Effector memory CD8-positive, alpha-beta T cell (primary cell): ENCODE measurements around the gene DBF4B.

ENCODE experiments used
- ATAC-seq: fragments of 150-1000 bp; cut with Tn5 transposase; replicated peaks from 2 replicates; pipeline ENCODE4 v1.10.0; 2021; ENCODE audit warnings: mild to moderate bottlenecking, moderate library complexity
- DNase-seq, 3 experiments: peaks; one replicate each; pipeline ENCODE4 v3.0.0; 2021
- H3K27ac Mint-ChIP-seq, 2 donors: one replicate each; pipeline ENCODE4 v1.8.0; 2022; ENCODE audit warnings: mild to moderate bottlenecking in 2 of 2, mixed read lengths in 2 of 2, moderate library complexity in 2 of 2
- H3K27me3 Mint-ChIP-seq, 2 donors: one replicate each; pipeline ENCODE4 v1.8.0; 2022; ENCODE audit warnings: mixed read lengths in 2 of 2
- H3K36me3 Mint-ChIP-seq: one replicate; pipeline ENCODE4 v1.8.0; 2022; ENCODE audit warnings: mild to moderate bottlenecking, moderate library complexity, mixed read lengths; ENCODE audit not compliant: insufficient read depth
- H3K4me1 Mint-ChIP-seq, 2 donors: one replicate each; pipeline ENCODE4 v1.8.0; 2022; ENCODE audit warnings: low read depth in 2 of 2, mixed read lengths in 2 of 2
- H3K4me3 Mint-ChIP-seq, 2 donors: one replicate each; pipeline ENCODE4 v1.8.0; 2022; ENCODE audit warnings: mild to moderate bottlenecking in 2 of 2, mixed read lengths in 2 of 2, moderate library complexity in 2 of 2
- H3K9me3 Mint-ChIP-seq, 2 donors: one replicate each; pipeline ENCODE4 v1.8.0; 2022; ENCODE audit warnings: mixed read lengths in 2 of 2

Gene DBF4B

DNA sequence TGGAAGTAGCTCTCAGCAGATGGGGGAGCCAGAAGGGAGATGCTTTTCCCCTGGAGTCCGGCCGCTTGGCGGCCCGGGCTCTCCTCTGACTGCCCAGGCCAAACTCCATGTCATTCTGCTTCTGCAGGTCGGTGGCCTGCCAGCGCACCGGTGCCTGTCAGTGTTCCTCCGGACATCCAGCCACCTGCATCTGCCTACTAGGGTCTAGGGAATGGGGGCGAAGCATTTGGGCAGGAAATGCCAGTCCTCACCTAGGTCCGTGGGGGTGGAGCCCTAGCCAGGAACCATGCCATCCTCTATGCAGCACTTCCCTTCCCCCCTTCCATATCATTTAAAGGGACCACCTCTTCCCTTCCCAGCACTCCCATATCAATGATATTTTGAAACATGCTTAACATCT is 87.5 kb downstream of the DBF4B start:
- H3K4me3 Mint-ChIP-seq, result no peak overlapping the region
- ATAC-seq, result no peak
- no peaks in the 10 kb centered on the region for H3K36me3 Mint-ChIP-seq
- no peaks in the 10 kb centered on the region for H3K9me3 Mint-ChIP-seq
- no peak overlapping the region for H3K27ac Mint-ChIP-seq
- DNase-seq, result no peak
- peaks cover 0 to 39% of the 10 kb centered on the region in 2 donors for H3K27me3 Mint-ChIP-seq
- H3K4me1 Mint-ChIP-seq, result no peaks in the 10 kb centered on the region

GRCh38 chr17:44796731-44797130 is 88.3 kb downstream of the DBF4B start:
- Mint-ChIP-seq H3K27ac (no peak overlapping the region), H3K36me3 (no peaks in the 10 kb centered on the region)
- ATAC-seq, result no peak

GRCh38 chr17:44797802-44798201 is 89.3 kb downstream of the DBF4B start:
- DNase-seq (no peak), ATAC-seq (no peak)
- Mint-ChIP-seq H3K9me3 (no peaks in the 10 kb centered on the region), H3K27me3 (peaks cover 0 to 39% of the 10 kb centered on the region in 2 donors), H3K4me3 (no peak overlapping the region), H3K27ac (no peak overlapping the region), H3K36me3 (no peaks in the 10 kb centered on the region), H3K4me1 (no peaks in the 10 kb centered on the region)

More at GRCh38 chr17:44796731-44797130, 88.3 kb downstream of the DBF4B start:
- H3K4me1 Mint-ChIP-seq, result no peaks in the 10 kb centered on the region
- DNase-seq, result no peak
- no peak overlapping the region for H3K4me3 Mint-ChIP-seq
- peaks cover 0 to 39% of the 10 kb centered on the region in 2 donors for H3K27me3 Mint-ChIP-seq
- no peaks in the 10 kb centered on the region for H3K9me3 Mint-ChIP-seq

- no peak overlapping the region for H3K27ac Mint-ChIP-seq
- H3K4me3 Mint-ChIP-seq, result no peak overlapping the region
- no peaks in the 10 kb centered on the region for H3K36me3 Mint-ChIP-seq
- no peaks in the 10 kb centered on the region for H3K9me3 Mint-ChIP-seq
- ATAC-seq (no peak), DNase-seq (no peak)
- peaks cover 0 to 39% of the 10 kb centered on the region in 2 donors for H3K27me3 Mint-ChIP-seq
- H3K4me1 Mint-ChIP-seq, result no peaks in the 10 kb centered on the region
Observed at GRCh38 chr17:44798356-44798755, 89.9 kb downstream of the DBF4B start.
